BJ (cell line): ENCODE data around the gene ZNF215. TPM values are rescaled to one million over a fixed set of nuclear protein-coding genes. Genes with fewer than 3 reads are reported as not detected.
A peak's percentile ranks its signal among the peaks of the same experiment; 100 is the strongest.
"Not testable (repeated sequence)": the region's sequence is repeated elsewhere in the genome, so short reads cannot be mapped to it uniquely, and the experiment has no call there.

Experiments
- CTCF ChIA-PET: fragments of 350-600 bp; formaldehyde crosslinking; extraction: SDS; loops from one replicate; lab custom pipeline; 2021; ENCODE audit warnings: antibody characterized with exemption, inconsistent platforms; lab: Yijun Ruan, JAX
- POLR2A ChIA-PET: fragments of 300-600 bp; sonication (Branson Sonifier 250); formaldehyde crosslinking; extraction: SDS; loops from one replicate; lab custom pipeline; 2021; ENCODE audit warnings: antibody characterized with exemption; lab: Charles Lee
- DNase-seq: peaks from one replicate; pipeline ENCODE4 v3.0.0-alpha.2; 2011; ENCODE audit warnings: low read depth
- H3K27me3 ChIP-seq: 2 replicates; pipeline ENCODE4 v1.6.0; 2011; ENCODE audit warnings: low read length; ENCODE audit not compliant: control insufficient read depth, insufficient read depth
- H3K36me3 ChIP-seq: 2 replicates; pipeline ENCODE4 v1.5.1; 2011; ENCODE audit warnings: low read length; ENCODE audit not compliant: control insufficient read depth, insufficient read depth
- H3K4me3 ChIP-seq: 2 replicates; pipeline ENCODE4 v1.5.1; 2011; ENCODE audit warnings: low read depth, mild to moderate bottlenecking, control low read depth, low read length
- polyA plus RNA-seq: library from polyadenylated mRNA; depleted of rRNA; stranded (reverse); fragments of >200 nt; gene quantifications from 2 replicates; pipeline ENCODE4 v1.2.3, GENCODE V29; 2011
- TF ChIP-seq, protein P1 (sequence below): IDR thresholded peaks from 2 replicates; pipeline ENCODE4 v1.5.1; 2011; ENCODE audit warnings: low read depth, mild to moderate bottlenecking, control low read depth, inconsistent platforms, low read length, moderate library complexity; ENCODE audit not compliant: insufficient read depth

The ZNF215 gene
- polyA plus RNA-seq, 1 experiment, result 3.4 TPM

- Histone ChIP-seq H3K4me3 (no peak overlapping the region), H3K36me3 (no peaks in the 10 kb centered on the region), H3K27me3 (no peaks in the 10 kb centered on the region)
- TF ChIP-seq, protein P1, sequence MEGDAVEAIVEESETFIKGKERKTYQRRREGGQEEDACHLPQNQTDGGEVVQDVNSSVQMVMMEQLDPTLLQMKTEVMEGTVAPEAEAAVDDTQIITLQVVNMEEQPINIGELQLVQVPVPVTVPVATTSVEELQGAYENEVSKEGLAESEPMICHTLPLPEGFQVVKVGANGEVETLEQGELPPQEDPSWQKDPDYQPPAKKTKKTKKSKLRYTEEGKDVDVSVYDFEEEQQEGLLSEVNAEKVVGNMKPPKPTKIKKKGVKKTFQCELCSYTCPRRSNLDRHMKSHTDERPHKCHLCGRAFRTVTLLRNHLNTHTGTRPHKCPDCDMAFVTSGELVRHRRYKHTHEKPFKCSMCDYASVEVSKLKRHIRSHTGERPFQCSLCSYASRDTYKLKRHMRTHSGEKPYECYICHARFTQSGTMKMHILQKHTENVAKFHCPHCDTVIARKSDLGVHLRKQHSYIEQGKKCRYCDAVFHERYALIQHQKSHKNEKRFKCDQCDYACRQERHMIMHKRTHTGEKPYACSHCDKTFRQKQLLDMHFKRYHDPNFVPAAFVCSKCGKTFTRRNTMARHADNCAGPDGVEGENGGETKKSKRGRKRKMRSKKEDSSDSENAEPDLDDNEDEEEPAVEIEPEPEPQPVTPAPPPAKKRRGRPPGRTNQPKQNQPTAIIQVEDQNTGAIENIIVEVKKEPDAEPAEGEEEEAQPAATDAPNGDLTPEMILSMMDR, result no peak
- peak; percentile 37 for DNase-seq
- ChIA-PET CTCF (interaction anchor here (0.6 to 1.0 kb wide), 3 partner anchors 156 to 719 kb away, joined by 3 to 4 read pairs (median 3); no protein-coding TSS in a partner anchor), POLR2A (interaction anchor here (0.6 kb wide), 5 partner anchors 9 to 274 kb away, joined by 3 to 6 read pairs (median 5); no protein-coding TSS in a partner anchor)
Observed at GRCh38 chr11:6968816-6969215, 42.6 kb downstream of the ZNF215 start.

DNA sequence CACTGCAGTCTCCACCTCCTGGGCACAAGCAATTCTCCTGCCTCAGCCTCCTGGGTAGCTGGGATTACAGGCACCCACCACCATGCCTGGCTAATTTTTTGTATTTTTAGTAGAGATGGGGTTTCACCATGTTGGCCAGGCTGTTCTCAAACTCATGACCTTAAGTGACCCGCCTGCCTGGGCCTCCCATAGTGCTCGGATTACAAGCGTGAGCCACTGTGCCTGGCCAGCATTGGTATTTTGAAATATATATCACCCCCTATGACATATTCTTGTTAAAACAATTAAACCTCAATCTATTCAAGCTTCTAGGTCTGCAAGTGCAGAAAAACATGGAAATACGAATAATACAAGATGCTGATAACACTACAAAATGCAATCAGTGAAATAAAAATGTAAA is 43.6 kb downstream of the ZNF215 start:
- CTCF ChIA-PET, H3K27me3 ChIP-seq, POLR2A ChIA-PET, H3K4me3 ChIP-seq, H3K36me3 ChIP-seq, DNase-seq: not testable (repeated sequence)

DNA sequence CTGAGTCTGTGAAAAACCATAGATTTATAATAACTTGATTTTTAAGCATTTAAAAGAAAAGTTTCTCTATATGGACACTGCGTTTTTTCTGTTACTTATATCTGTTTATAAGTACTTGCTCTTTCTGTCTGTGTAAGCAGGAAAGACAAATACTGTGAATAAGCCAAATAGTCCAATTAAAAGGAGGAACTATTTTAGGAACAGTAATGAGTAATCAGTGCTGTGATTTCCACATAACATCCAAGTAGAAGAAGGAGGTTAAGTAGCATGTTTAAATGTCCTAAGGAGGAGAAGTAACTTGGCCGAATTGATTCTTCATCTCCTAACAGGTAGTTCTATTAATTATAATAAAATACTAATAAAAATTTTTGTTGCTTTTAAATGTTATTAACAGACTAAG is 53.1 kb downstream of the ZNF215 start:
- CTCF ChIA-PET, result interaction anchor here (0.5 kb wide), 1 partner anchor 1905 kb away, joined by 3 read pairs; no protein-coding TSS in a partner anchor
- H3K27me3 ChIP-seq, result no peaks in the 10 kb centered on the region

DNA sequence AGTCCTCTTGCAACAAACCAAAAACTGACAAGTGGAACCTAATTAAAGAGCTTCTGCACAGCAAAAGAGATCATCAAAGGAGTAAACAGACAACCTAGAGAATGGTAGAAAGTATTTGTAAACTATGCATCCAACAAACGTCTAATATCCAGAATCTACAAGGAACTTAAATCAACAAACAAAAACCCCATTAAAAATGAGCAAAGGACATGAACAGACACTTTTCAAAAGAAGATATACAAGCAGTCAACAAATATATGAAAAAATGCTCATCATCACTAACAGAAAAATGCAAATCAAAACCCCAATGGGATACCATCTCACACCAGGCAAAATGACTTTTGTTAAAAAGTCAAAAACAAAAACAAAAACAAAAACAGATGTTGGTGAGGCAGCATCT is 60.3 kb downstream of the ZNF215 start:
- POLR2A ChIA-PET, result no interaction called here
- Histone ChIP-seq H3K27me3 (no peaks in the 10 kb centered on the region), H3K36me3 (no peaks in the 10 kb centered on the region), H3K4me3 (no peak overlapping the region)
- no peak for DNase-seq
- CTCF ChIA-PET, result no interaction called here
- TF ChIP-seq, protein P1, result no peak

More for the DNA sequence above, 53.1 kb downstream of the ZNF215 start:
- Histone ChIP-seq H3K4me3 (no peak overlapping the region), H3K36me3 (no peaks in the 10 kb centered on the region)
- peak; percentile 43 for DNase-seq
- TF ChIP-seq, protein P1, result no peak
- POLR2A ChIA-PET, result no interaction called here

GRCh38 chr11:6988506-6988905 is 62.3 kb downstream of the ZNF215 start:
- ChIA-PET POLR2A (interaction anchor here (0.6 kb wide), 1 partner anchor 20 kb away, joined by 4 read pairs; no protein-coding TSS in a partner anchor), CTCF (interaction anchor here (0.7 to 1.4 kb wide), 2 partner anchors 12 to 32 kb away, joined by 3 read pairs; partner anchors contain the start of genes NLRP14 and ZNF214)
- Histone ChIP-seq H3K4me3 (no peak overlapping the region), H3K36me3 (no peaks in the 10 kb centered on the region), H3K27me3 (no peaks in the 10 kb centered on the region)
- TF ChIP-seq, protein P1, result no peak
- no peak for DNase-seq

GRCh38 chr11:6991227-6991626 is 65.0 kb downstream of the ZNF215 start:
- TF ChIP-seq, protein P1, result no peak
- POLR2A ChIA-PET, result no interaction called here
- Histone ChIP-seq H3K4me3 (no peak overlapping the region), H3K36me3 (no peaks in the 10 kb centered on the region), H3K27me3 (no peaks in the 10 kb centered on the region)
- CTCF ChIA-PET, result interaction anchor here (1.4 kb wide), 1 partner anchor 65 kb away, joined by 5 read pairs; the partner anchor contains the start of gene ZNF215
- no peak for DNase-seq
